Mesendoderm (in vitro differentiated cells): ENCODE measurements around the gene UNC93B1.

Source experiments
- DNase-seq: peaks from one replicate; pipeline ENCODE4 v3.0.0; 2013
- H2AK5ac ChIP-seq: 2 replicates; pipeline ENCODE4 v1.6.1; 2013; ENCODE audit warnings: low read length, inconsistent platforms
- H2BK120ac ChIP-seq: 2 replicates; pipeline ENCODE4 v1.6.1; 2013; ENCODE audit warnings: low read depth, mild to moderate bottlenecking, low read length, moderate library complexity, mixed read lengths
- H2BK15ac ChIP-seq: replicated peaks from 2 replicates; pipeline ENCODE4 v1.6.1; 2013; ENCODE audit warnings: low read depth, mild to moderate bottlenecking, moderate library complexity
- H2BK5ac ChIP-seq: 2 replicates; pipeline ENCODE4 v1.6.1; 2013; ENCODE audit warnings: low read length, inconsistent platforms
- H3K18ac ChIP-seq: 2 replicates; pipeline ENCODE4 v1.6.1; 2013; ENCODE audit warnings: mild to moderate bottlenecking, low read length, mixed read lengths
- H3K23ac ChIP-seq: one replicate; pipeline ENCODE4 v1.6.1; 2013; ENCODE audit warnings: low read length
- H3K27ac ChIP-seq: 2 replicates; pipeline ENCODE4 v1.5.1; 2013; ENCODE audit warnings: low read depth, mild to moderate bottlenecking, inconsistent platforms, low read length, moderate library complexity
- H3K27me3 ChIP-seq: 2 replicates; pipeline ENCODE4 v1.6.1; 2013; ENCODE audit warnings: low read length, control low read depth, mild to moderate bottlenecking, inconsistent platforms; ENCODE audit not compliant: insufficient read depth, poor library complexity
- H3K36me3 ChIP-seq: 2 replicates; pipeline ENCODE4 v1.6.1; 2013; ENCODE audit warnings: low read length, inconsistent platforms; ENCODE audit not compliant: control insufficient read depth, insufficient read depth
- H3K4ac ChIP-seq: one replicate; pipeline ENCODE4 v1.6.1; 2013; ENCODE audit warnings: low read depth, mild to moderate bottlenecking, low read length, moderate library complexity
- H3K4me1 ChIP-seq: 2 replicates; pipeline ENCODE4 v1.6.1; 2013; ENCODE audit warnings: low read depth, low read length, inconsistent platforms; ENCODE audit not compliant: control insufficient read depth
- H3K4me2 ChIP-seq: 2 replicates; pipeline ENCODE4 v1.6.1; 2013; ENCODE audit warnings: low read length
- H3K4me3 ChIP-seq: 2 replicates; pipeline ENCODE4 v1.5.1; 2013; ENCODE audit warnings: mild to moderate bottlenecking, low read length
- H3K56ac ChIP-seq: one replicate; pipeline ENCODE4 v1.6.1; 2013; ENCODE audit warnings: low read length
- H3K79me1 ChIP-seq: 2 replicates; pipeline ENCODE4 v1.6.1; 2013; ENCODE audit warnings: low read length, inconsistent platforms
- H3K79me2 ChIP-seq: 2 replicates; pipeline ENCODE4 v1.6.1; 2013; ENCODE audit warnings: mild to moderate bottlenecking, low read length; ENCODE audit not compliant: control insufficient read depth, insufficient read depth
- H3K9ac ChIP-seq: 2 replicates; pipeline ENCODE4 v1.6.1; 2013; ENCODE audit warnings: low read length, inconsistent platforms
- H4K5ac ChIP-seq: one replicate; pipeline ENCODE4 v1.6.1; 2013; ENCODE audit warnings: low read length
- H4K8ac ChIP-seq: one replicate; pipeline ENCODE4 v1.6.1; 2013; ENCODE audit warnings: low read depth, mild to moderate bottlenecking, control low read depth, low read length, moderate library complexity
- WGBS: extraction: QIAGEN DNeasy Blood & Tissue Kit; methylation state at CpG from one replicate; pipeline ENCODE4 v1.1.7; 2013; ENCODE audit warnings: low lambda C conversion rate, missing lambda C conversion rate; ENCODE audit not compliant: insufficient coverage; ENCODE audit errors: extremely low coverage; 5-methylcytosine and 5-hydroxymethylcytosine counted together

UNC93B1 gene

GRCh38 chr11:68009391-68010089 is 5.6 kb upstream of the UNC93B1 start:
- peak overlapping the region; percentile 11 for H3K56ac ChIP-seq
- no peak for DNase-seq
- no CpG with 5 or more reads among the region's 12 CpGs for WGBS
- H2BK5ac ChIP-seq = no peak overlapping the region
- no peaks in the 10 kb centered on the region for H3K4me1 ChIP-seq
- no peak overlapping the region for H2AK5ac ChIP-seq
- no peak overlapping the region for H2BK15ac ChIP-seq
- H3K9ac ChIP-seq = no peak overlapping the region
- no peaks in the 10 kb centered on the region for H3K79me1 ChIP-seq
- H3K27ac ChIP-seq = no peak overlapping the region
- no peak overlapping the region for H3K18ac ChIP-seq
- no peak overlapping the region for H2BK120ac ChIP-seq
- H3K27me3 ChIP-seq = no peaks in the 10 kb centered on the region
- no peak overlapping the region for H3K4me2 ChIP-seq
- no peak overlapping the region for H3K4ac ChIP-seq
- peak overlapping the region; percentile 2 for H4K8ac ChIP-seq
- H4K5ac ChIP-seq = no peak overlapping the region
- H3K4me3 ChIP-seq = no peak overlapping the region
- no peaks in the 10 kb centered on the region for H3K79me2 ChIP-seq
- H3K36me3 ChIP-seq = no peaks in the 10 kb centered on the region
- H3K23ac ChIP-seq = no peak overlapping the region

GRCh38 chr11:68008381-68009337 is 4.8 kb upstream of the UNC93B1 start:
- H3K18ac ChIP-seq = no peak overlapping the region
- no peaks in the 10 kb centered on the region for H3K79me2 ChIP-seq
- WGBS = no CpG with 5 or more reads among the region's 27 CpGs
- H3K4me2 ChIP-seq = no peak overlapping the region
- no peak overlapping the region for H2BK120ac ChIP-seq
- no peak overlapping the region for H2AK5ac ChIP-seq
- no peak overlapping the region for H4K5ac ChIP-seq
- no peak overlapping the region for H4K8ac ChIP-seq
- no peak overlapping the region for H3K4me3 ChIP-seq
- H3K36me3 ChIP-seq = no peaks in the 10 kb centered on the region
- H3K4me1 ChIP-seq = no peaks in the 10 kb centered on the region
- H3K56ac ChIP-seq = no peak overlapping the region
- H2BK15ac ChIP-seq = no peak overlapping the region
- H3K9ac ChIP-seq = no peak overlapping the region
- no peak overlapping the region for H3K23ac ChIP-seq
- H3K27me3 ChIP-seq = no peaks in the 10 kb centered on the region
- no peaks in the 10 kb centered on the region for H3K79me1 ChIP-seq
- DNase-seq = no peak
- H3K27ac ChIP-seq = no peak overlapping the region
- no peak overlapping the region for H2BK5ac ChIP-seq
- H3K4ac ChIP-seq = no peak overlapping the region

GRCh38 chr11:68007498-68008380 is 3.8 kb upstream of the UNC93B1 start:
- no peak overlapping the region for H3K4me2 ChIP-seq
- H3K36me3 ChIP-seq = no peaks in the 10 kb centered on the region
- H3K79me1 ChIP-seq = no peaks in the 10 kb centered on the region
- no peaks in the 10 kb centered on the region for H3K79me2 ChIP-seq
- no peak overlapping the region for H4K5ac ChIP-seq
- WGBS = no CpG with 5 or more reads among the region's 16 CpGs
- H3K23ac ChIP-seq = no peak overlapping the region
- no peak overlapping the region for H3K9ac ChIP-seq
- no peaks in the 10 kb centered on the region for H3K4me1 ChIP-seq
- DNase-seq = no peak
- H3K56ac ChIP-seq = no peak overlapping the region
- no peaks in the 10 kb centered on the region for H3K27me3 ChIP-seq
- no peak overlapping the region for H2BK5ac ChIP-seq
- no peak overlapping the region for H2BK120ac ChIP-seq
- H3K18ac ChIP-seq = no peak overlapping the region
- no peak overlapping the region for H3K4me3 ChIP-seq
- H3K27ac ChIP-seq = no peak overlapping the region
- no peak overlapping the region for H2BK15ac ChIP-seq
- no peak overlapping the region for H2AK5ac ChIP-seq
- no peak overlapping the region for H3K4ac ChIP-seq
- H4K8ac ChIP-seq = no peak overlapping the region

GRCh38 chr11:68006606-68007166 is 2.8 kb upstream of the UNC93B1 start:
- no peak overlapping the region for H3K18ac ChIP-seq
- no peak overlapping the region for H3K27ac ChIP-seq
- no CpG with 5 or more reads among the region's 7 CpGs for WGBS
- no peak overlapping the region for H3K4me2 ChIP-seq
- no peak overlapping the region for H3K56ac ChIP-seq
- no peak overlapping the region for H4K8ac ChIP-seq
- no peak overlapping the region for H3K4ac ChIP-seq
- H3K4me3 ChIP-seq = no peak overlapping the region
- no peak overlapping the region for H3K23ac ChIP-seq
- H3K27me3 ChIP-seq = no peaks in the 10 kb centered on the region
- no peaks in the 10 kb centered on the region for H3K79me2 ChIP-seq
- H4K5ac ChIP-seq = no peak overlapping the region
- H3K9ac ChIP-seq = no peak overlapping the region
- no peak overlapping the region for H2BK5ac ChIP-seq
- H2AK5ac ChIP-seq = no peak overlapping the region
- H3K36me3 ChIP-seq = no peaks in the 10 kb centered on the region
- no peak overlapping the region for H2BK120ac ChIP-seq
- no peak overlapping the region for H2BK15ac ChIP-seq
- no peak for DNase-seq
- H3K79me1 ChIP-seq = no peaks in the 10 kb centered on the region
- no peaks in the 10 kb centered on the region for H3K4me1 ChIP-seq

GRCh38 chr11:68004551-68005335 is 846 bp upstream of the UNC93B1 start:
- H3K56ac ChIP-seq = peak overlapping the region; percentile 69
- no peaks in the 10 kb centered on the region for H3K79me1 ChIP-seq
- no peak overlapping the region for H4K5ac ChIP-seq
- no peak overlapping the region for H3K4ac ChIP-seq
- H3K27me3 ChIP-seq = no peaks in the 10 kb centered on the region
- no peak for DNase-seq
- H3K18ac ChIP-seq = no peak overlapping the region
- H4K8ac ChIP-seq = no peak overlapping the region
- peak overlapping the region; percentile 44 for H3K9ac ChIP-seq
- no peaks in the 10 kb centered on the region for H3K36me3 ChIP-seq
- no peak overlapping the region for H2BK120ac ChIP-seq
- no peak overlapping the region for H2BK5ac ChIP-seq
- no peak overlapping the region for H3K4me3 ChIP-seq
- peak overlapping the region; percentile 85 for H2AK5ac ChIP-seq
- H3K27ac ChIP-seq = no peak overlapping the region
- no peak overlapping the region for H3K23ac ChIP-seq
- no peaks in the 10 kb centered on the region for H3K79me2 ChIP-seq
- no peaks in the 10 kb centered on the region for H3K4me1 ChIP-seq
- no peak overlapping the region for H2BK15ac ChIP-seq
- H3K4me2 ChIP-seq = no peak overlapping the region
- WGBS = no CpG with 5 or more reads among the region's 14 CpGs
